Glutamatergic neuron (in vitro differentiated cells): Measurements from ENCODE around the gene HSPB9. TPM values are rescaled to one million over a fixed set of nuclear protein-coding genes. Genes with fewer than 3 reads are reported as not detected.

Experiments
- DNase-seq: peaks from one replicate; pipeline ENCODE4 v3.0.0; 2022
- H3K27ac Mint-ChIP-seq: one replicate; pipeline ENCODE4 v1.8.0; 2020; ENCODE audit warnings: mild to moderate bottlenecking, mixed read lengths, inconsistent platforms; ENCODE audit not compliant: unreplicated experiment
- H3K27me3 Mint-ChIP-seq: one replicate; pipeline ENCODE4 v1.8.0; 2020; ENCODE audit warnings: mild to moderate bottlenecking, moderate library complexity, mixed read lengths, inconsistent platforms; ENCODE audit not compliant: unreplicated experiment
- H3K36me3 Mint-ChIP-seq: one replicate; pipeline ENCODE4 v1.8.0; 2020; ENCODE audit warnings: mild to moderate bottlenecking, mixed read lengths, inconsistent platforms; ENCODE audit not compliant: unreplicated experiment
- H3K4me1 Mint-ChIP-seq: one replicate; pipeline ENCODE4 v1.8.0; 2020; ENCODE audit warnings: mild to moderate bottlenecking, low read depth, mixed read lengths, inconsistent platforms; ENCODE audit not compliant: unreplicated experiment
- H3K4me3 Mint-ChIP-seq: one replicate; pipeline ENCODE4 v1.8.0; 2020; ENCODE audit warnings: mild to moderate bottlenecking, mixed read lengths, inconsistent platforms; ENCODE audit not compliant: unreplicated experiment
- H3K9me3 Mint-ChIP-seq: one replicate; pipeline ENCODE4 v1.8.0; 2020; ENCODE audit warnings: mild to moderate bottlenecking, moderate library complexity, mixed read lengths, inconsistent platforms; ENCODE audit not compliant: unreplicated experiment
- CTCF ChIP-seq: fragments of 200-600 bp; sonication (generic); IDR thresholded peaks from one replicate; pipeline ENCODE4 v1.5.0; 2021; ENCODE audit not compliant: partially characterized antibody, unreplicated experiment
- total RNA-seq: library from RNA; stranded (reverse); fragmentation: NEBNext Ultra II Directional; extraction: Animal tissue kit (Norgen Biotek cat#: 25700); gene quantifications from one replicate; pipeline ENCODE4 v1.2.1, GENCODE V29; 2021; ENCODE audit not compliant: unreplicated experiment

HSPB9 gene
- total RNA-seq, 1 donor from 2014 or later = 0.44 TPM

- no peak for DNase-seq
- no peak overlapping the region for H3K27ac Mint-ChIP-seq
- H3K9me3 Mint-ChIP-seq = peaks cover 2% of the 10 kb centered on the region
- peaks cover 28% of the 10 kb centered on the region for H3K27me3 Mint-ChIP-seq
- no peaks in the 10 kb centered on the region for H3K36me3 Mint-ChIP-seq
- TF ChIP-seq CTCF = no peak
- no peaks in the 10 kb centered on the region for H3K4me1 Mint-ChIP-seq
- no peak overlapping the region for H3K4me3 Mint-ChIP-seq
Observed at GRCh38 chr17:42171831-42172230, 49.2 kb downstream of the HSPB9 start.

Other genes with a start within 250 kb of the HSPB9 start
- 625 TPM for gene ACLY, start 203.9 kb upstream of the HSPB9 start, total RNA-seq
- 3.4 TPM for gene ODAD4, start 192.2 kb upstream of the HSPB9 start, total RNA-seq
- 51.5 TPM for gene CNP, start 156.0 kb upstream of the HSPB9 start, total RNA-seq
- 124 TPM for gene DNAJC7, start 105.4 kb upstream of the HSPB9 start, total RNA-seq
- 88.8 TPM for gene NKIRAS2, start 102.7 kb upstream of the HSPB9 start, total RNA-seq
- 2.4 TPM for gene C17orf113, start 72.2 kb upstream of the HSPB9 start, total RNA-seq
- gene ZNF385C, start 24.3 kb upstream of the HSPB9 start, total RNA-seq = 1.5 TPM
- 0.42 TPM for gene DHX58, start 10.1 kb upstream of the HSPB9 start, total RNA-seq
- gene KAT2A, start 1.4 kb upstream of the HSPB9 start, total RNA-seq = 29.3 TPM
- gene RAB5C, start 32.2 kb downstream of the HSPB9 start, total RNA-seq = 94.7 TPM
- 0.71 TPM for gene KCNH4, start 58.3 kb downstream of the HSPB9 start, total RNA-seq
- not detected for gene HCRT, start 62.6 kb downstream of the HSPB9 start, total RNA-seq
- 5.3 TPM for gene GHDC, start 71.7 kb downstream of the HSPB9 start, total RNA-seq
- 31.9 TPM for gene STAT5B, start 153.6 kb downstream of the HSPB9 start, total RNA-seq
- gene STAT5A, start 165.7 kb downstream of the HSPB9 start, total RNA-seq = 3.4 TPM